NCI-H2196 (cell line): Measurements from ENCODE around the gene OR2T1.
"Not testable (repeated sequence)": the region's sequence is repeated elsewhere in the genome, so short reads cannot be mapped to it uniquely, and the experiment has no call there.

ENCODE experiments used
- DNase-seq: peaks from one replicate; lab custom pipeline; 2025; ENCODE audit not compliant: unreplicated experiment; lab: John Stamatoyannopoulos, UW

OR2T1 gene

GRCh38 chr1:248402748-248403147 is at the start of gene OR2T1:
Gene OR2T1, plus strand, starts transcription at chr1:248403048. Its CDS starts 3,100 bp downstream, at chr1:248406148.
- DNase-seq = no peak

- DNase-seq = no peak
These were observed 43.4 kb upstream of the OR2T1 start for GRCh38 chr1:248359415-248359814.

- no peak for DNase-seq
These were observed 41.6 kb upstream of the OR2T1 start, which contains the start of gene OR2T4 for GRCh38 chr1:248361121-248361715. Gene OR2T4, plus strand, starts transcription at chr1:248361665. Its CDS starts 0 bp downstream, at chr1:248361665.

GRCh38 chr1:248366609-248367008 is 36.2 kb upstream of the OR2T1 start:
- DNase-seq = no peak

GRCh38 chr1:248372394-248372793 is 30.5 kb upstream of the OR2T1 start:
- DNase-seq = no peak

- DNase-seq = no peak
These were observed 29.1 kb upstream of the OR2T1 start for GRCh38 chr1:248373761-248374160.

GRCh38 chr1:248375446-248375845 is 27.4 kb upstream of the OR2T1 start, which contains the start of gene OR2T6:
Gene OR2T6, plus strand, starts transcription at chr1:248375746. Its CDS starts 11,863 bp downstream, at chr1:248387609.
- DNase-seq = no peak

GRCh38 chr1:248376916-248377315 is 25.9 kb upstream of the OR2T1 start:
- no peak for DNase-seq

GRCh38 chr1:248380854-248381253 is 22.0 kb upstream of the OR2T1 start:
- no peak for DNase-seq

GRCh38 chr1:248388426-248388825 is 14.4 kb upstream of the OR2T1 start:
- DNase-seq = no peak

- DNase-seq = no peak
These were observed 9.8 kb upstream of the OR2T1 start for GRCh38 chr1:248393050-248393449.

GRCh38 chr1:248404024-248404423 is 1.2 kb downstream of the OR2T1 start:
- DNase-seq = no peak

GRCh38 chr1:248406721-248407692 is 4.2 kb downstream of the OR2T1 start:
- no peak for DNase-seq

- no peak for DNase-seq
These were observed 13.4 kb downstream of the OR2T1 start for GRCh38 chr1:248416226-248416625.

- DNase-seq = no peak
These were observed 15.0 kb downstream of the OR2T1 start for GRCh38 chr1:248417854-248418253.

GRCh38 chr1:248421384-248421783 is 18.5 kb downstream of the OR2T1 start:
- DNase-seq = no peak

- not testable (repeated sequence) for DNase-seq
These were observed 24.8 kb downstream of the OR2T1 start for GRCh38 chr1:248427526-248428191.

GRCh38 chr1:248428192-248428533 is 25.3 kb downstream of the OR2T1 start:
- DNase-seq = not testable (repeated sequence)

- not testable (repeated sequence) for DNase-seq
These were observed 28.8 kb downstream of the OR2T1 start for GRCh38 chr1:248431683-248432082.

- not testable (repeated sequence) for DNase-seq
These were observed 29.4 kb downstream of the OR2T1 start for GRCh38 chr1:248432201-248432600.

- not testable (repeated sequence) for DNase-seq
These were observed 31.1 kb downstream of the OR2T1 start for GRCh38 chr1:248433811-248434415.
